HepG2 (cell line): Measurements from ENCODE around the gene SLIRP. TPM values are rescaled to one million over a fixed set of nuclear protein-coding genes. Genes with fewer than 3 reads are reported as not detected.

Experiments
- ATAC-seq: fragments of 200-7000 bp; cut with Tn5 transposase; 3 replicates; pipeline ENCODE4 v1.9.1; 2020; ENCODE audit warnings: mild to moderate bottlenecking, moderate library complexity
- BruUV-seq: library from RNA; stranded (reverse); fragments of 400-500 nt; replicated peaks from 2 replicates; lab custom pipeline; 2021; lab: Mats Ljungman, UMichigan
- CTCF ChIA-PET: fragments of 300-600 bp; formaldehyde crosslinking; extraction: SDS; loops from one replicate; lab custom pipeline; 2021; ENCODE audit warnings: low total read pairs, inconsistent platforms, low intra/inter-chr PET ratio; lab: Yijun Ruan, JAX
- POLR2A ChIA-PET: fragments of 350-600 bp; sonication (Branson Sonifier 250); formaldehyde crosslinking; loops from one replicate; lab custom pipeline; 2020; ENCODE audit warnings: antibody characterized with exemption, inconsistent platforms; lab: Yijun Ruan, JAX
- DNase-seq: peaks from one replicate; pipeline ENCODE4 v3.0.0-alpha.2; 2015; ENCODE audit warnings: low spot score
- FAIRE-seq: peaks from 3 replicates; lab custom pipeline; 2011; peaks lifted over from hg19 to GRCh38; lab: Jason Lieb, UNC
- H2AFZ ChIP-seq: one replicate; pipeline ENCODE4 v1.6.1; 2011; ENCODE audit warnings: low read length, inconsistent platforms
- H3K27ac ChIP-seq: fragments of 300-600 bp; 3 replicates; pipeline ENCODE4 v1.8.0; 2011; ENCODE audit warnings: mixed run types, mild to moderate bottlenecking, mixed read lengths, low read length, inconsistent platforms; ENCODE audit not compliant: insufficient read depth; ENCODE audit errors: extremely low read length
- H3K27me3 ChIP-seq, 2 experiments: fragments of 200-600 bp in 1 of 2; 2 replicates in 1 of 2; 3 replicates in 1 of 2; pipeline versions ENCODE4 v1.6.0 to v1.8.0; 2011; ENCODE audit warnings: low read length in 2 of 2, mild to moderate bottlenecking in 2 of 2, moderate library complexity in 2 of 2, inconsistent platforms in 1 of 2; ENCODE audit not compliant: insufficient read depth in 2 of 2, control insufficient read depth in 1 of 2
- H3K36me3 ChIP-seq, 2 experiments: fragments of 200-600 bp in 1 of 2; replicated peaks in 1 of 2; 2 replicates in 1 of 2; 3 replicates in 1 of 2; pipeline versions ENCODE4 v1.5.1 to v1.8.0; 2011; ENCODE audit warnings: low read length in 2 of 2, inconsistent platforms in 1 of 2; ENCODE audit not compliant: insufficient read depth in 2 of 2, control insufficient read depth in 1 of 2
- H3K4me1 ChIP-seq: 2 replicates; pipeline ENCODE4 v1.5.1; 2012; ENCODE audit warnings: low read length, inconsistent platforms; ENCODE audit not compliant: insufficient read depth
- H3K4me2 ChIP-seq: 2 replicates; pipeline ENCODE4 v1.6.0; 2011; ENCODE audit warnings: low read depth, low read length, inconsistent platforms
- H3K4me3 ChIP-seq, 3 experiments: fragments of 200-600 bp in 1 of 3; sonication (generic), shearing (Covaris generic) in 1 of 3; replicated peaks in 1 of 3; 2 replicates each; pipeline ENCODE4 v1.5.1; 2011 to 2016; ENCODE audit warnings: low read length in 3 of 3, inconsistent platforms in 2 of 3, low read depth in 2 of 3, mild to moderate bottlenecking in 2 of 3, control low read depth in 1 of 3, mixed read lengths in 1 of 3; ENCODE audit not compliant: insufficient read depth in 1 of 3
- H3K79me2 ChIP-seq: one replicate; pipeline ENCODE4 v1.6.1; 2011; ENCODE audit warnings: low read length, inconsistent platforms; ENCODE audit not compliant: insufficient read depth
- H3K9ac ChIP-seq: 2 replicates; pipeline ENCODE4 v1.6.0; 2011; ENCODE audit warnings: mild to moderate bottlenecking, low read depth, low read length, inconsistent platforms; ENCODE audit not compliant: insufficient read depth
- H3K9me3 ChIP-seq: 2 replicates; pipeline ENCODE4 v1.5.1; 2012; ENCODE audit warnings: mild to moderate bottlenecking, low read length
- H4K20me1 ChIP-seq: 2 replicates; pipeline ENCODE4 v1.6.0; 2011; ENCODE audit warnings: inconsistent platforms, mild to moderate bottlenecking, low read length, moderate library complexity; ENCODE audit not compliant: insufficient read depth
- FOSL2 ChIP-seq: sonication (generic); formaldehyde crosslinking; IDR thresholded peaks from 2 replicates; pipeline ENCODE4 v1.4.0; 2020; ENCODE audit warnings: missing genetic modification reagents
- MTF1 ChIP-seq: sonication (generic); formaldehyde crosslinking; IDR thresholded peaks from 2 replicates; pipeline ENCODE4 v1.5.0; 2020; ENCODE audit warnings: missing genetic modification reagents
- MYC ChIP-seq: sonication (generic); formaldehyde crosslinking; IDR thresholded peaks from 2 replicates; pipeline ENCODE4 v1.9.0; 2021; ENCODE audit warnings: missing genetic modification reagents, borderline replicate concordance
- NFATC3 ChIP-seq: sonication (generic); formaldehyde crosslinking; IDR thresholded peaks from 2 replicates; pipeline ENCODE4 v1.5.1; 2020; ENCODE audit warnings: mild to moderate bottlenecking, missing genetic modification reagents
- PITX1 ChIP-seq: sonication (generic); formaldehyde crosslinking; IDR thresholded peaks from 2 replicates; pipeline ENCODE4 v1.5.1; 2020; ENCODE audit warnings: mild to moderate bottlenecking, missing genetic modification reagents
- ZNF138 ChIP-seq: sonication (generic); formaldehyde crosslinking; IDR thresholded peaks from 2 replicates; pipeline ENCODE4 v1.5.0; 2020; ENCODE audit warnings: mild to moderate bottlenecking, low read depth, missing genetic modification reagents
- ZNF317 ChIP-seq: sonication (generic); formaldehyde crosslinking; IDR thresholded peaks from 2 replicates; pipeline ENCODE4 v1.5.0; 2020; ENCODE audit warnings: mild to moderate bottlenecking, missing genetic modification reagents
- ZNF761 ChIP-seq: sonication (generic); formaldehyde crosslinking; conservative IDR thresholded peaks from 2 replicates; pipeline ENCODE4 v1.4.0; 2020; ENCODE audit warnings: mild to moderate bottlenecking, missing genetic modification reagents
- ZNF841 ChIP-seq: sonication (generic); formaldehyde crosslinking; IDR thresholded peaks from 2 replicates; pipeline ENCODE4 v1.8.1; 2023; ENCODE audit warnings: missing genetic modification reagents, borderline replicate concordance
- ZNF883 ChIP-seq: sonication (generic); formaldehyde crosslinking; IDR thresholded peaks from 2 replicates; pipeline ENCODE4 v1.5.1; 2020; ENCODE audit warnings: mild to moderate bottlenecking, missing genetic modification reagents; ENCODE audit errors: not compliant biosample characterization
- WGBS: methylation state at CpG from one replicate; pipeline ENCODE4 v1.1.6; 2017; ENCODE audit warnings: low lambda C conversion rate; 5-methylcytosine and 5-hydroxymethylcytosine counted together
- in situ Hi-C: cut with HindIII; loops from 2 replicates; pipeline ENCODE4 v1.10.0; 2017; ENCODE audit warnings: low pct_unique_long_range_greater_than_20kb; ENCODE audit not compliant: extremely low pct_ligation_motif_present
- intact Hi-C: fragments of 100-400 bp; cut with micrococcal nuclease; formaldehyde crosslinking; loops from one replicate; pipeline ENCODE4 v1.10.0; 2022; ENCODE audit not compliant: unreplicated experiment
- polyA plus RNA-seq, 8 experiments: library from polyadenylated mRNA; depleted of rRNA in 3 of 8; stranded (reverse) in 7 of 8; unstranded in 1 of 8; fragments of >200 nt; fragmentation: Illumina TruSeq in 4 of 8; extraction: Trizol in 4 of 8; gene quantifications; 2 replicates each; pipeline versions ENCODE4 v1.2.1 to v1.2.3, GENCODE V29; 2011 to 2016; ENCODE audit warnings: low read depth in 4 of 8, missing spikeins in 1 of 8, mixed read lengths in 1 of 8; ENCODE audit not compliant: insufficient read depth in 1 of 8
- total RNA-seq, 5 experiments: library from RNA; depleted of rRNA; stranded (reverse); fragments of >200 nt; fragmentation: Illumina TruSeq; extraction: Trizol; gene quantifications; 2 replicates each; pipeline ENCODE4 v1.2.3, GENCODE V29; 2016; ENCODE audit warnings: low read depth in 1 of 5
- TF ChIP-seq, protein P1 (sequence below): sonication (generic); formaldehyde crosslinking; IDR thresholded peaks from 2 replicates; pipeline ENCODE4 v1.4.0; 2020; ENCODE audit warnings: mild to moderate bottlenecking, missing genetic modification reagents
- TF ChIP-seq, protein P2 (sequence below): sonication (generic); formaldehyde crosslinking; IDR thresholded peaks from 2 replicates; pipeline ENCODE4 v1.9.0; 2022; ENCODE audit warnings: missing genetic modification reagents, mild to moderate bottlenecking, borderline replicate concordance
- TF ChIP-seq, protein P3 (sequence below): sonication (generic); formaldehyde crosslinking; IDR thresholded peaks from 2 replicates; pipeline ENCODE4 v1.5.0; 2020; ENCODE audit warnings: missing genetic modification reagents
- TF ChIP-seq, protein P4 (sequence below): sonication (generic); formaldehyde crosslinking; IDR thresholded peaks from 2 replicates; pipeline ENCODE4 v1.8.0; 2022; ENCODE audit warnings: missing genetic modification reagents, mild to moderate bottlenecking, inconsistent platforms, borderline replicate concordance

Gene SLIRP
- total and polyA plus RNA-seq, 2 of the 13 experiments (the other 11 are each of a cell fraction or from before 2014, with no cell fraction given): 281 to 548 TPM

DNA sequence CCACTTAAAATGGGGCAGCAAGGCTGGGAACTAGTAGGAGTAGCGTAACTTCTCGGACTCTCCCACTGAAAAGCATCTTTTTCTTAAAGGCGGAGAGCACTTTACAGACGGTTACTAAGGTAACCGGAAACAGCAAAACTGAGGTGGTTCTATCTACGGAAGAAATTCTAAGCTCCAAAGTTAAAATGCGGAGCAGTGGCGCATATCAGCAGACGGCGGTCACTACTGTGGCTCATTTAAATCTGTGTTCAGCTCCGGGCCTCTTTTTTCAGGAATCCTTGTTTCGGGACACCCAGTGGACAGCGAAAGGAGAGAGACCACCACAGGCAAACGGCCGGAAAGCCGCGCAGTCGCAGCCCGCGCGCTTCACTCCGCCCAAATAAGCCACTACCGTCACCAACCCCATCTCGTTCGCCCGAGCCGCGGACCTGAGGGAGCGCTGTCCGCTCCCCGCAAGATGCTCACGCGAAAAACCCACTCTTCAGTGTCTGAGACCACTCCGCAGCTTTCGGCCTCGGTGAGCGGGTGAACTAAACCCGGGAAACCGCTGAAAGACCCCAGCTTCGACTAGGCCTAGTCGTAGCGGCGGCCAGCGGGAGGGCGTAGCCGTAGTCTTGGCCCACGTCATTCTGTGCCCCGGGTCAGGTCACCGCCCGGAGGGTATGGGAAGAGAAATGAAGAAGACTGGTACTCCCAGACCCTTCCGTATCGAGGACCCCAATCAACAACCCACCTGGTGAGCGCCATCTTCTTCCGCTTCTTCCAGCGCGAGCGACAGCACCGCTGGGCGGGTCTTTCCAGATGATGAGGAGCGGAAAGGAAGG, 52.7 kb downstream of the SLIRP start, which contains the start of gene SNW1:
SNW1 (minus strand) TSS at position 776 of the 824 bp plus-strand sequence; CDS start at position 747, 29 bp downstream.
- H3K36me3 ChIP-seq: peaks cover 0 to 5% of the 10 kb centered on the region in 2 experiments; a peak in 1 of 5 replicates
- in situ Hi-C loops: loop anchor here (5.0 kb wide), 1 partner anchor 57 kb away; no protein-coding TSS in a partner anchor
- peaks cover 22% of the 10 kb centered on the region for H4K20me1 ChIP-seq
- peak within 1 kb of the TSS; percentile 81 for H3K4me2 ChIP-seq
- H3K4me3 ChIP-seq: peak within 1 kb of the TSS; percentile 82 to 98 (median 92)
- H3K4me1 ChIP-seq: peaks cover 29% of the 10 kb centered on the region
- CTCF ChIA-PET: interaction anchor here (2.1 kb wide), 1 partner anchor 57 kb away, joined by 17 read pairs; no protein-coding TSS in a partner anchor
- H3K27me3 ChIP-seq: no peaks in the 10 kb centered on the region; a peak in 1 of 5 replicates
- 1% methylated on average over 26 of the region's 60 CpGs for WGBS
- POLR2A ChIA-PET: interaction anchor here (1.2 to 1.8 kb wide), 6 partner anchors 24 to 51 kb away, joined by 3 to 7 read pairs (median 5); partner anchors contain the start of gene ADCK1
- peak; percentile 95 for ATAC-seq
- intact Hi-C loops: loop anchor here (1.0 to 2.0 kb wide), 3 partner anchors 40 to 57 kb away; partner anchors contain the start of genes ADCK1, ALKBH1 and SLIRP
- TSS peak; percentile 87 for BruUV-seq
- H2AFZ ChIP-seq: peak within 1 kb of the TSS; percentile 100
- H3K27ac ChIP-seq: peak within 1 kb of the TSS; percentile 80
- peak; percentile 91 for DNase-seq
- FAIRE-seq: no peak
- H3K9me3 ChIP-seq: no peaks in the 10 kb centered on the region
- peak within 1 kb of the TSS; percentile 92 for H3K9ac ChIP-seq
- H3K79me2 ChIP-seq: peaks cover 45% of the 10 kb centered on the region
- peak; percentile 30; the same call in 1 of the 2 replicates for TF ChIP-seq PITX1 (CRISPR knock-in tag)
- TF ChIP-seq, protein P1, sequence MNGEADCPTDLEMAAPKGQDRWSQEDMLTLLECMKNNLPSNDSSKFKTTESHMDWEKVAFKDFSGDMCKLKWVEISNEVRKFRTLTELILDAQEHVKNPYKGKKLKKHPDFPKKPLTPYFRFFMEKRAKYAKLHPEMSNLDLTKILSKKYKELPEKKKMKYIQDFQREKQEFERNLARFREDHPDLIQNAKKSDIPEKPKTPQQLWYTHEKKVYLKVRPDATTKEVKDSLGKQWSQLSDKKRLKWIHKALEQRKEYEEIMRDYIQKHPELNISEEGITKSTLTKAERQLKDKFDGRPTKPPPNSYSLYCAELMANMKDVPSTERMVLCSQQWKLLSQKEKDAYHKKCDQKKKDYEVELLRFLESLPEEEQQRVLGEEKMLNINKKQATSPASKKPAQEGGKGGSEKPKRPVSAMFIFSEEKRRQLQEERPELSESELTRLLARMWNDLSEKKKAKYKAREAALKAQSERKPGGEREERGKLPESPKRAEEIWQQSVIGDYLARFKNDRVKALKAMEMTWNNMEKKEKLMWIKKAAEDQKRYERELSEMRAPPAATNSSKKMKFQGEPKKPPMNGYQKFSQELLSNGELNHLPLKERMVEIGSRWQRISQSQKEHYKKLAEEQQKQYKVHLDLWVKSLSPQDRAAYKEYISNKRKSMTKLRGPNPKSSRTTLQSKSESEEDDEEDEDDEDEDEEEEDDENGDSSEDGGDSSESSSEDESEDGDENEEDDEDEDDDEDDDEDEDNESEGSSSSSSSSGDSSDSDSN: peak; percentile 79
- TF ChIP-seq, protein P2, sequence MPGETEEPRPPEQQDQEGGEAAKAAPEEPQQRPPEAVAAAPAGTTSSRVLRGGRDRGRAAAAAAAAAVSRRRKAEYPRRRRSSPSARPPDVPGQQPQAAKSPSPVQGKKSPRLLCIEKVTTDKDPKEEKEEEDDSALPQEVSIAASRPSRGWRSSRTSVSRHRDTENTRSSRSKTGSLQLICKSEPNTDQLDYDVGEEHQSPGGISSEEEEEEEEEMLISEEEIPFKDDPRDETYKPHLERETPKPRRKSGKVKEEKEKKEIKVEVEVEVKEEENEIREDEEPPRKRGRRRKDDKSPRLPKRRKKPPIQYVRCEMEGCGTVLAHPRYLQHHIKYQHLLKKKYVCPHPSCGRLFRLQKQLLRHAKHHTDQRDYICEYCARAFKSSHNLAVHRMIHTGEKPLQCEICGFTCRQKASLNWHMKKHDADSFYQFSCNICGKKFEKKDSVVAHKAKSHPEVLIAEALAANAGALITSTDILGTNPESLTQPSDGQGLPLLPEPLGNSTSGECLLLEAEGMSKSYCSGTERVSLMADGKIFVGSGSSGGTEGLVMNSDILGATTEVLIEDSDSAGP (CRISPR knock-in tag): peak; percentile 74; the same call in 1 of the 2 replicates
- peak; percentile 34; the same call in 1 of the 2 replicates for TF ChIP-seq FOSL2 (CRISPR knock-in tag)
- TF ChIP-seq, protein P3, sequence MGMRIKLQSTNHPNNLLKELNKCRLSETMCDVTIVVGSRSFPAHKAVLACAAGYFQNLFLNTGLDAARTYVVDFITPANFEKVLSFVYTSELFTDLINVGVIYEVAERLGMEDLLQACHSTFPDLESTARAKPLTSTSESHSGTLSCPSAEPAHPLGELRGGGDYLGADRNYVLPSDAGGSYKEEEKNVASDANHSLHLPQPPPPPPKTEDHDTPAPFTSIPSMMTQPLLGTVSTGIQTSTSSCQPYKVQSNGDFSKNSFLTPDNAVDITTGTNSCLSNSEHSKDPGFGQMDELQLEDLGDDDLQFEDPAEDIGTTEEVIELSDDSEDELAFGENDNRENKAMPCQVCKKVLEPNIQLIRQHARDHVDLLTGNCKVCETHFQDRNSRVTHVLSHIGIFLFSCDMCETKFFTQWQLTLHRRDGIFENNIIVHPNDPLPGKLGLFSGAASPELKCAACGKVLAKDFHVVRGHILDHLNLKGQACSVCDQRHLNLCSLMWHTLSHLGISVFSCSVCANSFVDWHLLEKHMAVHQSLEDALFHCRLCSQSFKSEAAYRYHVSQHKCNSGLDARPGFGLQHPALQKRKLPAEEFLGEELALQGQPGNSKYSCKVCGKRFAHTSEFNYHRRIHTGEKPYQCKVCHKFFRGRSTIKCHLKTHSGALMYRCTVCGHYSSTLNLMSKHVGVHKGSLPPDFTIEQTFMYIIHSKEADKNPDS (CRISPR knock-in tag): 0 out of 2 replicates have a peak, but pooled peaks have one; percentile 56
- TF ChIP-seq NFATC3: no peak
- TF ChIP-seq, protein P4, sequence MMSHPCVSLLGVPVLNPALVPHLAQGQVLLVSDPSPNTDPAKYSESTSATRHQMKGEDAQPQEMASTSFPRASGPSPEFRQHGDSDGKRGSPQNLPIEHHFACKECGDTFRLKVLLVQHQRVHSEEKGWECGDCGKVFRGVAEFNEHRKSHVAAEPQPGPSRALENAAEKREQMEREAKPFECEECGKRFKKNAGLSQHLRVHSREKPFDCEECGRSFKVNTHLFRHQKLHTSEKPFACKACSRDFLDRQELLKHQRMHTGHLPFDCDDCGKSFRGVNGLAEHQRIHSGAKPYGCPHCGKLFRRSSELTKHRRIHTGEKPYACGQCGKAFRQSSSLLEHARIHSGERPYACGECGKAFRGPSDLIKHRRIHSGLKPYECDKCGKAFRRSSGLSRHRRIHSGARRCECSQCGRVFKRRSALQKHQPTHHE (CRISPR knock-in tag): peak; percentile 61; the same call in 1 of the 2 replicates
- TF ChIP-seq MTF1 (CRISPR knock-in tag): no peak
- TF ChIP-seq ZNF883 (CRISPR knock-in tag): peak; percentile 17
- no peak for TF ChIP-seq ZNF841
- TF ChIP-seq MYC: peak; percentile 53; the same call in 1 of the 2 replicates
- 0 out of 2 replicates have a peak, but pooled peaks have one; percentile 53 for TF ChIP-seq ZNF761 (CRISPR knock-in tag)
- peak; percentile 66; the same call in 1 of the 2 replicates for TF ChIP-seq ZNF317 (CRISPR knock-in tag)
- no peak for TF ChIP-seq ZNF138 (CRISPR knock-in tag)
